ENCODE results near the gene TNFSF9.

DNA sequence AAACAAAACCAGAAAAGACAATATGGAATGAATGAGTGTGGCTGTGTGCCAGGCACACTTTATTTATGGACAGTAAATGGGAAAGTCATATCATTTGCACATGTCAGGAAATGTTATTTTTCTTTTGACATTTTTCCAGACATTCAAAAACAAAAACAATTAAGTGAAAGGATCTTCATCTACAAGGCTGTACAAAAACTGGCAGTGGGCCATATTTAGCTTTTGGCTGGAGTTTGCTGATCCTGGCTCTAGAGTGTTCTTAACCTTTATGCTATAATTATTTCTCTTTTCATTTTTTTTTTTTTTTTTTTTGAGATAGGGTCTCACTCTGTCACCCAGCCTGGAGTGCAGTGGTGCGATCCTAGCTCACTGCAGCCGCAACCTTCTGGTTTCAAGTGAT, 6.5 kb upstream of the TNFSF9 start:
- TF ChIP-seq RARB (CRISPR knock-in tag; IDR thresholded peaks at IDR 0.05) (no peak), TCF4 (CRISPR knock-in tag; IDR thresholded peaks at IDR 0.05; ENCODE audit: borderline replicate concordance) (no peak), CSDC2 (CRISPR knock-in tag; IDR thresholded peaks at IDR 0.05) (no peak), BACH2 (CRISPR knock-in tag; IDR thresholded peaks at IDR 0.05; ENCODE audit: borderline replicate concordance) (no peak)
- TF ChIP-seq, protein P1, sequence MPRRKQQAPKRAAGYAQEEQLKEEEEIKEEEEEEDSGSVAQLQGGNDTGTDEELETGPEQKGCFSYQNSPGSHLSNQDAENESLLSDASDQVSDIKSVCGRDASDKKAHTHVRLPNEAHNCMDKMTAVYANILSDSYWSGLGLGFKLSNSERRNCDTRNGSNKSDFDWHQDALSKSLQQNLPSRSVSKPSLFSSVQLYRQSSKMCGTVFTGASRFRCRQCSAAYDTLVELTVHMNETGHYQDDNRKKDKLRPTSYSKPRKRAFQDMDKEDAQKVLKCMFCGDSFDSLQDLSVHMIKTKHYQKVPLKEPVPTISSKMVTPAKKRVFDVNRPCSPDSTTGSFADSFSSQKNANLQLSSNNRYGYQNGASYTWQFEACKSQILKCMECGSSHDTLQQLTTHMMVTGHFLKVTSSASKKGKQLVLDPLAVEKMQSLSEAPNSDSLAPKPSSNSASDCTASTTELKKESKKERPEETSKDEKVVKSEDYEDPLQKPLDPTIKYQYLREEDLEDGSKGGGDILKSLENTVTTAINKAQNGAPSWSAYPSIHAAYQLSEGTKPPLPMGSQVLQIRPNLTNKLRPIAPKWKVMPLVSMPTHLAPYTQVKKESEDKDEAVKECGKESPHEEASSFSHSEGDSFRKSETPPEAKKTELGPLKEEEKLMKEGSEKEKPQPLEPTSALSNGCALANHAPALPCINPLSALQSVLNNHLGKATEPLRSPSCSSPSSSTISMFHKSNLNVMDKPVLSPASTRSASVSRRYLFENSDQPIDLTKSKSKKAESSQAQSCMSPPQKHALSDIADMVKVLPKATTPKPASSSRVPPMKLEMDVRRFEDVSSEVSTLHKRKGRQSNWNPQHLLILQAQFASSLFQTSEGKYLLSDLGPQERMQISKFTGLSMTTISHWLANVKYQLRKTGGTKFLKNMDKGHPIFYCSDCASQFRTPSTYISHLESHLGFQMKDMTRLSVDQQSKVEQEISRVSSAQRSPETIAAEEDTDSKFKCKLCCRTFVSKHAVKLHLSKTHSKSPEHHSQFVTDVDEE (CRISPR knock-in tag; IDR thresholded peaks at IDR 0.05), result no peak
- TF ChIP-seq, protein P2, sequence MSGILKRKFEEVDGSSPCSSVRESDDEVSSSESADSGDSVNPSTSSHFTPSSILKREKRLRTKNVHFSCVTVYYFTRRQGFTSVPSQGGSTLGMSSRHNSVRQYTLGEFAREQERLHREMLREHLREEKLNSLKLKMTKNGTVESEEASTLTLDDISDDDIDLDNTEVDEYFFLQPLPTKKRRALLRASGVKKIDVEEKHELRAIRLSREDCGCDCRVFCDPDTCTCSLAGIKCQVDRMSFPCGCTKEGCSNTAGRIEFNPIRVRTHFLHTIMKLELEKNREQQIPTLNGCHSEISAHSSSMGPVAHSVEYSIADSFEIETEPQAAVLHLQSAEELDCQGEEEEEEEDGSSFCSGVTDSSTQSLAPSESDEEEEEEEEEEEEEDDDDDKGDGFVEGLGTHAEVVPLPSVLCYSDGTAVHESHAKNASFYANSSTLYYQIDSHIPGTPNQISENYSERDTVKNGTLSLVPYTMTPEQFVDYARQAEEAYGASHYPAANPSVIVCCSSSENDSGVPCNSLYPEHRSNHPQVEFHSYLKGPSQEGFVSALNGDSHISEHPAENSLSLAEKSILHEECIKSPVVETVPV (CRISPR knock-in tag; IDR thresholded peaks at IDR 0.05), result no peak
- TF ChIP-seq, protein P3, sequence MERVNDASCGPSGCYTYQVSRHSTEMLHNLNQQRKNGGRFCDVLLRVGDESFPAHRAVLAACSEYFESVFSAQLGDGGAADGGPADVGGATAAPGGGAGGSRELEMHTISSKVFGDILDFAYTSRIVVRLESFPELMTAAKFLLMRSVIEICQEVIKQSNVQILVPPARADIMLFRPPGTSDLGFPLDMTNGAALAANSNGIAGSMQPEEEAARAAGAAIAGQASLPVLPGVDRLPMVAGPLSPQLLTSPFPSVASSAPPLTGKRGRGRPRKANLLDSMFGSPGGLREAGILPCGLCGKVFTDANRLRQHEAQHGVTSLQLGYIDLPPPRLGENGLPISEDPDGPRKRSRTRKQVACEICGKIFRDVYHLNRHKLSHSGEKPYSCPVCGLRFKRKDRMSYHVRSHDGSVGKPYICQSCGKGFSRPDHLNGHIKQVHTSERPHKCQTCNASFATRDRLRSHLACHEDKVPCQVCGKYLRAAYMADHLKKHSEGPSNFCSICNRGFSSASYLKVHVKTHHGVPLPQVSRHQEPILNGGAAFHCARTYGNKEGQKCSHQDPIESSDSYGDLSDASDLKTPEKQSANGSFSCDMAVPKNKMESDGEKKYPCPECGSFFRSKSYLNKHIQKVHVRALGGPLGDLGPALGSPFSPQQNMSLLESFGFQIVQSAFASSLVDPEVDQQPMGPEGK (CRISPR knock-in tag; IDR thresholded peaks at IDR 0.05; ENCODE audit: borderline replicate concordance), result no peak
